Measurements from ENCODE around the gene DMRTB1. TPM values are rescaled to one million over a fixed set of nuclear protein-coding genes. Genes with fewer than 3 reads are reported as not detected.

The DMRTB1 gene
- total RNA-seq, 1 experiment from 2014 or later: not detected

GRCh38 chr1:53446051-53446450 is 13.1 kb upstream of the DMRTB1 start:
- TF ChIP-seq CTCF (IDR thresholded peaks at IDR 0.05; ENCODE audit: unreplicated experiment): no peak
- peaks cover 48% of the 10 kb centered on the region for H3K27me3 Mint-ChIP-seq (ENCODE audit: unreplicated experiment)
- no peaks in the 10 kb centered on the region for H3K36me3 Mint-ChIP-seq (ENCODE audit: insufficient read depth, unreplicated experiment)
- no peaks in the 10 kb centered on the region for H3K9me3 Mint-ChIP-seq (ENCODE audit: low read depth, unreplicated experiment)
- CTCF ChIA-PET: no interaction called here
- BruUV-seq (replicated peaks): no TSS peak
- no peak for DNase-seq
- intact Hi-C loops (cut with micrococcal nuclease; ENCODE audit: unreplicated experiment): loop anchor here (10.0 kb wide), 1 partner anchor 309 kb away; no protein-coding TSS in a partner anchor
- H3K4me3 Mint-ChIP-seq (ENCODE audit: low read depth, unreplicated experiment): no peak overlapping the region
- no peak overlapping the region for H3K27ac Mint-ChIP-seq (ENCODE audit: unreplicated experiment)
- H3K4me1 Mint-ChIP-seq (ENCODE audit: low read depth, unreplicated experiment): no peaks in the 10 kb centered on the region

- H3K4me3 Mint-ChIP-seq (ENCODE audit: low read depth, unreplicated experiment): no peak overlapping the region
- no peaks in the 10 kb centered on the region for H3K4me1 Mint-ChIP-seq (ENCODE audit: low read depth, unreplicated experiment)
- intact Hi-C loops (cut with micrococcal nuclease; ENCODE audit: unreplicated experiment): loop anchor here (10.0 kb wide), 1 partner anchor 307 kb away; no protein-coding TSS in a partner anchor
- peaks cover 48% of the 10 kb centered on the region for H3K27me3 Mint-ChIP-seq (ENCODE audit: unreplicated experiment)
- no peak overlapping the region for H3K27ac Mint-ChIP-seq (ENCODE audit: unreplicated experiment)
- no peak for TF ChIP-seq CTCF (IDR thresholded peaks at IDR 0.05; ENCODE audit: unreplicated experiment)
- CTCF ChIA-PET: interaction anchor here (0.6 kb wide), 1 partner anchor 8 kb away, joined by 3 read pairs; no protein-coding TSS in a partner anchor
- no TSS peak for BruUV-seq (replicated peaks)
- H3K9me3 Mint-ChIP-seq (ENCODE audit: low read depth, unreplicated experiment): no peaks in the 10 kb centered on the region
- DNase-seq: no peak
- no peaks in the 10 kb centered on the region for H3K36me3 Mint-ChIP-seq (ENCODE audit: insufficient read depth, unreplicated experiment)
Observed at GRCh38 chr1:53447413-53447812, 11.8 kb upstream of the DMRTB1 start.

- no peak overlapping the region for H3K4me3 Mint-ChIP-seq (ENCODE audit: low read depth, unreplicated experiment)
- no peaks in the 10 kb centered on the region for H3K36me3 Mint-ChIP-seq (ENCODE audit: insufficient read depth, unreplicated experiment)
Observed at GRCh38 chr1:53448241-53448841, 10.9 kb upstream of the DMRTB1 start.

GRCh38 chr1:53449021-53449420 is 10.2 kb upstream of the DMRTB1 start:
- no TSS peak for BruUV-seq (replicated peaks)
- Mint-ChIP-seq H3K27ac (ENCODE audit: unreplicated experiment) (no peak overlapping the region), H3K4me1 (ENCODE audit: low read depth, unreplicated experiment) (no peaks in the 10 kb centered on the region), H3K27me3 (ENCODE audit: unreplicated experiment) (peaks cover 52% of the 10 kb centered on the region), H3K9me3 (ENCODE audit: low read depth, unreplicated experiment) (no peaks in the 10 kb centered on the region), H3K4me3 (ENCODE audit: low read depth, unreplicated experiment) (no peak overlapping the region), H3K36me3 (ENCODE audit: insufficient read depth, unreplicated experiment) (no peaks in the 10 kb centered on the region)
- TF ChIP-seq CTCF (IDR thresholded peaks at IDR 0.05; ENCODE audit: unreplicated experiment): no peak
- CTCF ChIA-PET: no interaction called here
- intact Hi-C loops (cut with micrococcal nuclease; ENCODE audit: unreplicated experiment): loop anchor here (10.0 kb wide), 1 partner anchor 306 kb away; no protein-coding TSS in a partner anchor
- no peak for DNase-seq

More at GRCh38 chr1:53448241-53448841, 10.9 kb upstream of the DMRTB1 start:
- peaks cover 48% of the 10 kb centered on the region for H3K27me3 Mint-ChIP-seq (ENCODE audit: unreplicated experiment)
- CTCF ChIA-PET: interaction anchor here (0.6 kb wide), 1 partner anchor 9 kb away, joined by 3 read pairs; no protein-coding TSS in a partner anchor
- no peaks in the 10 kb centered on the region for H3K9me3 Mint-ChIP-seq (ENCODE audit: low read depth, unreplicated experiment)
- TF ChIP-seq CTCF (IDR thresholded peaks at IDR 0.05; ENCODE audit: unreplicated experiment): no peak
- no peaks in the 10 kb centered on the region for H3K4me1 Mint-ChIP-seq (ENCODE audit: low read depth, unreplicated experiment)
- intact Hi-C loops (cut with micrococcal nuclease; ENCODE audit: unreplicated experiment): loop anchor here (10.0 kb wide), 1 partner anchor 306 kb away; no protein-coding TSS in a partner anchor
- BruUV-seq (replicated peaks): no TSS peak
- no peak for DNase-seq
- H3K27ac Mint-ChIP-seq (ENCODE audit: unreplicated experiment): no peak overlapping the region

Data from Calu3 (cell line).